ENCODE measurements around the gene VAV3.

The VAV3 gene

GRCh38 chr1:107678993-107679392, 286.0 kb downstream of the VAV3 start:
- Histone ChIP-seq H3K4me2 (ENCODE audit: low read length) (no peak overlapping the region), H4K20me1 (ENCODE audit: control insufficient read depth, insufficient read depth, low read depth, low read length) (no peaks in the 10 kb centered on the region), H3K4me3 (ENCODE audit: low read length) (no peak overlapping the region), H3K36me3 (ENCODE audit: control insufficient read depth, low read length) (no peaks in the 10 kb centered on the region), H3K4me1 (ENCODE audit: control insufficient read depth, low read length) (peaks cover 7% of the 10 kb centered on the region), H3F3A (ENCODE audit: control insufficient read depth, insufficient read depth) (no peaks in the 10 kb centered on the region), H3K27me3 (ENCODE audit: control insufficient read depth, low read length) (no peaks in the 10 kb centered on the region), H3K79me2 (ENCODE audit: control insufficient read depth, low read length) (no peaks in the 10 kb centered on the region), H3K9me3 (ENCODE audit: control insufficient read depth, insufficient read depth, low read length) (no peaks in the 10 kb centered on the region), H3K9me2 (replicated peaks; ENCODE audit: control insufficient read depth, low read length) (no peaks in the 10 kb centered on the region), H3K27ac (ENCODE audit: low read depth, low read length) (no peak overlapping the region)
- TF ChIP-seq EZH2phosphoT487 (IDR thresholded peaks at IDR 0.05; ENCODE audit: borderline replicate concordance, low read length) (no peak), CTCF (IDR thresholded peaks at IDR 0.05; ENCODE audit: low read depth, low read length, poor library complexity, severe bottlenecking) (no peak)

- Histone ChIP-seq H3K79me2 (ENCODE audit: control insufficient read depth, low read length) (no peaks in the 10 kb centered on the region), H3K27ac (ENCODE audit: low read depth, low read length) (no peak overlapping the region), H3K4me2 (ENCODE audit: low read length) (no peak overlapping the region), H3K4me1 (ENCODE audit: control insufficient read depth, low read length) (peaks cover 7% of the 10 kb centered on the region), H3K36me3 (ENCODE audit: control insufficient read depth, low read length) (no peaks in the 10 kb centered on the region), H3K9me2 (replicated peaks; ENCODE audit: control insufficient read depth, low read length) (no peaks in the 10 kb centered on the region), H3K9me3 (ENCODE audit: control insufficient read depth, insufficient read depth, low read length) (no peaks in the 10 kb centered on the region), H3K27me3 (ENCODE audit: control insufficient read depth, low read length) (no peaks in the 10 kb centered on the region), H3K4me3 (ENCODE audit: low read length) (no peak overlapping the region), H4K20me1 (ENCODE audit: control insufficient read depth, insufficient read depth, low read depth, low read length) (no peaks in the 10 kb centered on the region), H3F3A (ENCODE audit: control insufficient read depth, insufficient read depth) (no peaks in the 10 kb centered on the region)
- TF ChIP-seq EZH2phosphoT487 (IDR thresholded peaks at IDR 0.05; ENCODE audit: borderline replicate concordance, low read length) = no peak
- TF ChIP-seq CTCF (IDR thresholded peaks at IDR 0.05; ENCODE audit: low read depth, low read length, poor library complexity, severe bottlenecking) = no peak
Observed at GRCh38 chr1:107677697-107678096, 287.3 kb downstream of the VAV3 start.

GRCh38 chr1:107674486-107674885, 290.5 kb downstream of the VAV3 start:
- Histone ChIP-seq H3K27me3 (ENCODE audit: control insufficient read depth, low read length) (no peaks in the 10 kb centered on the region), H4K20me1 (ENCODE audit: control insufficient read depth, insufficient read depth, low read depth, low read length) (no peaks in the 10 kb centered on the region), H3K27ac (ENCODE audit: low read depth, low read length) (no peak overlapping the region), H3F3A (ENCODE audit: control insufficient read depth, insufficient read depth) (no peaks in the 10 kb centered on the region), H3K36me3 (ENCODE audit: control insufficient read depth, low read length) (no peaks in the 10 kb centered on the region), H3K4me1 (ENCODE audit: control insufficient read depth, low read length) (peaks cover 5% of the 10 kb centered on the region), H3K9me3 (ENCODE audit: control insufficient read depth, insufficient read depth, low read length) (no peaks in the 10 kb centered on the region), H3K79me2 (ENCODE audit: control insufficient read depth, low read length) (no peaks in the 10 kb centered on the region), H3K4me2 (ENCODE audit: low read length) (no peak overlapping the region), H3K9me2 (replicated peaks; ENCODE audit: control insufficient read depth, low read length) (no peaks in the 10 kb centered on the region), H3K4me3 (ENCODE audit: low read length) (no peak overlapping the region)
- TF ChIP-seq CTCF (IDR thresholded peaks at IDR 0.05; ENCODE audit: low read depth, low read length, poor library complexity, severe bottlenecking) (no peak), EZH2phosphoT487 (IDR thresholded peaks at IDR 0.05; ENCODE audit: borderline replicate concordance, low read length) (no peak)

- TF ChIP-seq CTCF (IDR thresholded peaks at IDR 0.05; ENCODE audit: low read depth, low read length, poor library complexity, severe bottlenecking) = no peak
- TF ChIP-seq EZH2phosphoT487 (IDR thresholded peaks at IDR 0.05; ENCODE audit: borderline replicate concordance, low read length) = no peak
- H3K9me3 ChIP-seq (ENCODE audit: control insufficient read depth, insufficient read depth, low read length) = no peaks in the 10 kb centered on the region
- no peaks in the 10 kb centered on the region for H3K36me3 ChIP-seq (ENCODE audit: control insufficient read depth, low read length)
- H3K27me3 ChIP-seq (ENCODE audit: control insufficient read depth, low read length) = no peaks in the 10 kb centered on the region
- no peak overlapping the region for H3K27ac ChIP-seq (ENCODE audit: low read depth, low read length)
- no peak overlapping the region for H3K4me2 ChIP-seq (ENCODE audit: low read length)
- H3K4me1 ChIP-seq (ENCODE audit: control insufficient read depth, low read length) = no peaks in the 10 kb centered on the region
- H3K9me2 ChIP-seq (replicated peaks; ENCODE audit: control insufficient read depth, low read length) = no peaks in the 10 kb centered on the region
- H3K4me3 ChIP-seq (ENCODE audit: low read length) = no peak overlapping the region
- no peaks in the 10 kb centered on the region for H3F3A ChIP-seq (ENCODE audit: control insufficient read depth, insufficient read depth)
- H4K20me1 ChIP-seq (ENCODE audit: control insufficient read depth, insufficient read depth, low read depth, low read length) = no peaks in the 10 kb centered on the region
- H3K79me2 ChIP-seq (ENCODE audit: control insufficient read depth, low read length) = no peaks in the 10 kb centered on the region
Observed at GRCh38 chr1:107673006-107673405, 292.0 kb downstream of the VAV3 start.
